ENCODE data around the gene ARNT2.

Gene ARNT2

GRCh38 chr15:80512726-80513660 lies 108.8 kb downstream of the ARNT2 start:
- no peak overlapping the region for H3K27ac ChIP-seq
- TF ChIP-seq ZFX (IDR thresholded peaks at IDR 0.05; ENCODE audit: borderline replicate concordance) (no peak), CTCF (IDR thresholded peaks at IDR 0.05) (peak; percentile 38)

- no peak overlapping the region for H3K27ac ChIP-seq
- TF ChIP-seq CTCF (IDR thresholded peaks at IDR 0.05) (no peak), ZFX (IDR thresholded peaks at IDR 0.05; ENCODE audit: borderline replicate concordance) (no peak)
Measured at GRCh38 chr15:80514071-80514780, 110.0 kb downstream of the ARNT2 start.

DNA sequence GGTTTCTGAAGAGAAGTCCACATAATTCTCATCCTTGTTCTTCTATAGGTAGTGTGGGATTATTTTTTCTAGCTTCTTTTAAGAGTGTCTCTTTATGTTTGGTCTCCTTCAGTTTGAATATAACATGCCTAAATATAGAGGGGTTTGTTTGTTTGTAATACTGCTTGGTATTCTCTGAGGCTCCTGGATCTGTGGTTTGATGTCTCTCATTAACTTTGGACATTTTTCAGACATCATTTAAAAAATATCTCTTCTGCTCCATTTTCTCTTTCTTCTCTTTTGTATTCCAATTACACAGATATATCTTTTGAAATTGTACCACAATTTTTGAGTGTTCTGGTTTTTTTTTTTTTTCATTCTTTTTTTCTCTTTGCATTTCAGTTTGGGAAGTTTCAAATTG lies 113.1 kb downstream of the ARNT2 start:
- TF ChIP-seq ZFX (IDR thresholded peaks at IDR 0.05; ENCODE audit: borderline replicate concordance) (no peak), CTCF (IDR thresholded peaks at IDR 0.05) (no peak)

DNA sequence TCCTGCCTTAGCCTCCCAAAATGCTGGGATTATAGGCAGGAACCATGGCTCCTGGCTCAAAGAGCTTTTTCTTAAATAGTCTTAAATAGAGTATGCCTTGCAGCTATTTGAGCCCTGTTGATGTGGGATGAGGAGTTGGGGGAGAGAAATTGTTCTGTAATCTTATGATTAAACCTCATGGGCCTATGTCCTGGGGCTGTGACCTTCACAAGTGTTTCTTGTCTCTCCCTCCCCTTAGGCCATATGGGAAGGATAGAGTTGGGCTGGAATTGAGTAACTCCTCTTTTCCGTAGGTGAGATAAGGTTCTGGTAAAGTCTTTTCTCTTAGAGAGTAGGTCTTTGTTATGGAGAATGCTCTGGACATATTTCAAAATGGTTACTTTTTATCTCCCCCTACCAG lies 114.3 kb downstream of the ARNT2 start:
- TF ChIP-seq CTCF (IDR thresholded peaks at IDR 0.05) (no peak), ZFX (IDR thresholded peaks at IDR 0.05; ENCODE audit: borderline replicate concordance) (no peak)
- H3K27ac ChIP-seq, result no peak overlapping the region

More for the DNA sequence above, 113.1 kb downstream of the ARNT2 start:
- no peak overlapping the region for H3K27ac ChIP-seq

DNA sequence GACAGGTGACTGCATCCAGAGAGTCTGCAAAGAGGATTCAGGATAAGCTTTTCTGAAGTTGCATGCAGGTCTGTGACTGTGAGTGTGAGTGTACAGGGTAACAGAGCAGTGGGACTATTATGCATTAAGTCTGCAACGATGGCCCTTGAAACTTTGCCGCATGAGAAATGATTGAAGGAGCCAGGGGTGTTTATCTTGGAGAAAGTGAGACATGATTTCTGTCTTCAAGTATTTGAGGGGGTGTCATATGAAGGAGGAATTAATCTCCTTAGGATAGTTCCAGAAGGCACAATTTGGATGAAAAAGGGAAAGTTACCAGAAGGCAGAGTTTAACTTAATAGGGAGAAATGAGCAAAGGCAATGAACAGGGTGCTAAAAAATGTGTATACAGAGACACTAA lies 119.6 kb downstream of the ARNT2 start:
- no peak overlapping the region for H3K27ac ChIP-seq
- TF ChIP-seq ZFX (IDR thresholded peaks at IDR 0.05; ENCODE audit: borderline replicate concordance), result no peak
- TF ChIP-seq CTCF (IDR thresholded peaks at IDR 0.05), result no peak

DNA sequence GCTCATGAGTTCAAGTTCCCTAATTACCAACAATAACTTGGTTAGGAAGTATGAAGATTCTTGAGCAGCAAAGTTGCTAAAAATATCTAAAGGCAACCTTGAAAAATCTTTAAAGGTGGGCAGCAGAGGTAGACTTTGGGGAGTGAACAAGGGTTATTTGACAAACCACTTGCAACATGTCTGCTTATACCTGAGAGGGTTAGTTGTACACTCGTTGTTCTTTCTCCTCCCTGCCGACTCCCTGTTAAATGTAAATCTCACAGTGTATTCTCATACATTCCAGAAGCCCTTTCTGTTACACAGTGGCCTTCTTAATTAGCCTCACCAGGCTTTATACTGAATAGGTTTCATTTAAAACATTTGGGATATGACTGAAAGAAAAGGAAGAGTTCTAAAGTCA lies 121.7 kb downstream of the ARNT2 start:
- TF ChIP-seq CTCF (IDR thresholded peaks at IDR 0.05) (no peak), ZFX (IDR thresholded peaks at IDR 0.05; ENCODE audit: borderline replicate concordance) (no peak)
- no peak overlapping the region for H3K27ac ChIP-seq

Measured in 22Rv1 (cell line).